Measurements from ENCODE around the gene ICA1.

Gene ICA1

DNA sequence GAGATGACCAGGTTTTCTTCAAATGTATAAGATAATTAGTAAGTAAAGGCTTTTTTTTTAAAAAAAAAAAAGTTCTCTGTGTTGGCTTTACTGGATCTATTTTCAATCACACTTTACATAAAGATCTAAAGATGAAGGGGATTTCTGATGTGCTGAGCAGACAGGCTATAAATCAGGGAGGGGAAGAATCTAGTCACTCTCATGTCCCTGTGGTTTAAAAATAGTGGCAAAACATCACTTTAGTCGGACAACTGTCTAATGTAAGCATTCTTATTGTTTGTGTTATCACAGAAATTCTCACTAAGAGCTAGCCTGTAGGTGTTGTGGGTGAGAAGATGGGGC lies 132.7 kb downstream of the ICA1 start:
- H3K4me1 Mint-ChIP-seq, result peaks cover 99% of the 10 kb centered on the region
- no peaks in the 10 kb centered on the region for H3K27me3 Mint-ChIP-seq
- no peaks in the 10 kb centered on the region for H3K9me3 Mint-ChIP-seq
- H3K4me3 Mint-ChIP-seq, result peak overlapping the region in 1 of 2 donors; percentile 20
- H3K27ac Mint-ChIP-seq, result peak overlapping the region in 1 of 2 donors; percentile 21
- no peak for DNase-seq
- ATAC-seq, result no peak

DNA sequence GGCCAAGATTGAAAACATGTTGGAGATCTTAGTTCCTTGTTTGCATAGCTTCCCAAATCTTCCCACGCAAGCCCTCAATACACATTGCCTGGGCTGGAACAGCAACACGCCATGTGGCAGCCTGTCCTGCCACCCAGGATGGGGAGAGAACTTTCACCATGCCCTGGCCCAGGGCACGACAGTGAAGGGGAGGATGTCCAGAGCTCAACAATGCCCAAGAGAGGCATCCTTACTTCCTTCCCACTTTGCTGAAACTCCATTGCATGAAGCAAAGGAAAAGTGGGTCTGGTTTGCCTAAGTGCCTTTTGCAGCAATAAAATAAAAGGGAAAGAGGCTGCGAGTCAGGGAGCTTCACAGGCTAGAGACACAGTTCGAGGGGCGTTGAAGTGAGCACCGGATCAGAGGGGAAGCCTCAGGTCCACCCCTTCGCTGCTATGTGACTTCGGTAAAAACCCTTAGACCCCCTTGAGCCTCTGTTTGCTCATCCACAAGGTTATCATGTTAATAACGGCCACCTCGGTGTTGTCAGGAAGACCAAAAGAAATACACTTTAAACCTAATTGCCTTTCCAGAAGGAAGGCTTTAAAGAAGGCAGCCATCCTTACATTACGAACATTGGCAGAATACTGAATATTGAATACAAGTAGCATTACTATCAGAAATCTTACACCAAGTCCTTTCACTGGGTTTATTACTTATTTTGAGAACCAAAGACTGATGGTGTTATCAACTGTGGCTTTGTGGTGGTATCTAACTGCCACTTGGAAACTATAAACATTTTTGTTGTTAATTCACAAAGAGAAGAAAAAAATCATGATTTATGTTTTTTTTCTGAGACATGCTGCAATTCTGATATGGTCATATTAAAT lies 133.3 kb downstream of the ICA1 start:
- H3K27ac Mint-ChIP-seq, result peak overlapping the region in 1 of 2 donors; percentile 55
- H3K4me1 Mint-ChIP-seq, result peaks cover 95% of the 10 kb centered on the region
- H3K27me3 Mint-ChIP-seq, result no peaks in the 10 kb centered on the region
- DNase-seq (no peak), ATAC-seq (no peak)
- no peaks in the 10 kb centered on the region for H3K9me3 Mint-ChIP-seq
- peak overlapping the region; percentile 28 to 37 for H3K4me3 Mint-ChIP-seq

DNA sequence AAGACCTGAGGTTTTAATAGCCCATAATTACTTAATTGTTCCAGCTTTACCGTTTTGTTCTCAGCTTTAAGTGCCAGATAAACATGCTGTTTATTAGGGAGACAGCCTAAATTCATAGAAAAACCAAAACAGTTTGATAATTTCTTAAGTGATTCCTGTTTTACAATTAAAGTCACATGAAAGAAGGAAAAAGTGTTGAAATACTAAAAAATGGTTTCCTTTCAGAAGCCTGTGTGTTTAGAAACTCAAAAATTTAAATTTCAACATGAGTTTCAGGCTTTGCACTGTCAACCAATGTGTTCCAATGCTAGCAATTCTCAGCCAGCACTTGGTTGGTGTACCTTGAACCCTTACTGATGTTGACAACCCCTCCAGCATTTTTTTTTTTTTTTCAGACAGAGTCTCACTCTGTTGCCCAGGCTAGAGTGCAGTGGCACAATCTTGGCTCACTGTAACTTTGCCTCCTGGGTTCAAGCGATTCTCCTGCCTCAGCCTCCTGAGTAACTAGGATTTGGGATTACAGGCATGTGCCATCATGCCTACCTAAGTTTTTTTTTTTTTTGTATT lies 135.3 kb downstream of the ICA1 start:
- Mint-ChIP-seq H3K27me3 (no peaks in the 10 kb centered on the region), H3K9me3 (no peaks in the 10 kb centered on the region), H3K4me1 (peaks cover 89% of the 10 kb centered on the region), H3K27ac (peak overlapping the region; percentile 85 to 91), H3K4me3 (peak overlapping the region; percentile 70)
- ATAC-seq, result no peak
- no peak for DNase-seq

- Mint-ChIP-seq H3K4me1 (peaks cover 89% of the 10 kb centered on the region), H3K4me3 (peak overlapping the region; percentile 70), H3K27ac (peak overlapping the region; percentile 9 to 91), H3K9me3 (no peaks in the 10 kb centered on the region), H3K27me3 (no peaks in the 10 kb centered on the region)
- DNase-seq (peak; percentile 80 to 90), ATAC-seq (peak; percentile 96)
These were observed 136.1 kb downstream of the ICA1 start for GRCh38 chr7:8125680-8126444.

- no peaks in the 10 kb centered on the region for H3K27me3 Mint-ChIP-seq
- no peak overlapping the region for H3K4me3 Mint-ChIP-seq
- DNase-seq, result no peak
- H3K4me1 Mint-ChIP-seq, result peaks cover 81% of the 10 kb centered on the region
- peak overlapping the region in 1 of 2 donors; percentile 57 for H3K27ac Mint-ChIP-seq
- ATAC-seq, result no peak
- H3K9me3 Mint-ChIP-seq, result peaks cover 0 to 9% of the 10 kb centered on the region in 2 donors
These were observed 140.7 kb downstream of the ICA1 start for GRCh38 chr7:8121243-8121642.

- H3K4me1 Mint-ChIP-seq, result peaks cover 81% of the 10 kb centered on the region
- ATAC-seq (no peak), DNase-seq (no peak)
- H3K27ac Mint-ChIP-seq, result no peak overlapping the region
- H3K4me3 Mint-ChIP-seq, result no peak overlapping the region
- H3K9me3 Mint-ChIP-seq, result peaks cover 0 to 14% of the 10 kb centered on the region in 2 donors
- H3K27me3 Mint-ChIP-seq, result no peaks in the 10 kb centered on the region
These were observed 141.4 kb downstream of the ICA1 start for GRCh38 chr7:8120390-8121058.

DNA sequence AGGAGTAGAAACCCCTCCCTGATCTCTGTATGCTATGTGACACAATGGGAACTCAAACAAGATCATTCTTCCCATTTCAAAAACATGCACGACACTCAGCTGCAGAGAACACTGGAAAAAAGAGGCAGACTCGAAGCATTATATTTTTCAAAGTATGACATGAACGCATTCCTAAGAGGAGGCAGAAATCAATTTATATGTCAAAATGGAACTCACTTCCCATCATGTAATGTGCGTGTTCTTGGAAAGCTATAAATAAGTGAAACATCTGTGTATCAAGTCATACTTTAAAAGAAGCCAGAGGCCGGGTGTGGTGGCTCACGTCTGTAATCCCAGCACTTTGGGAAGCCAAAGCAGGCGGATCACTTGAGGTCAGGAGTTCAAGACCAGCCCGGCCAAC lies 142.7 kb downstream of the ICA1 start:
- H3K4me1 Mint-ChIP-seq, result peaks cover 81% of the 10 kb centered on the region
- no peak for ATAC-seq

DNA sequence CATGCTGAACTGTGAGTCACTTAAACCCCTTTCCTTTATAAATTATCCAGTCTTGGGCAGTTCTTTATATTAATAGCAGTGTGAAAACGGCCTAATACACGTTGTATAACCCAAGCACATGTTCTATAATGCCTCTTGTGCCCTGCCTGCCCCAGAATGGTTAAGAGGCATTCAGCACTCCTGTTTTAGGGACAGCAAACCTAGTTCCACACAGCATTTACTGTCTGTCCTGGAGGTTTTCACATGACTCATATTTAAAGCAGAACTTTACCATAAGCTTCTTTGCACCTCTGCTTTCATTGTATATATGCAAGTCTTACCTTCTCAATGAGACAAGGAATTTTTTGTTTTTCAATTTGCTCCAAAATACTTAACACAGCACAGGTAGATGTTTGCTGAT lies 144.8 kb downstream of the ICA1 start:
- H3K9me3 Mint-ChIP-seq, result peaks cover 0 to 14% of the 10 kb centered on the region in 2 donors
- DNase-seq (no peak), ATAC-seq (peak; percentile 51)
- H3K4me1 Mint-ChIP-seq, result peaks cover 84% of the 10 kb centered on the region
- H3K27me3 Mint-ChIP-seq, result no peaks in the 10 kb centered on the region
- H3K4me3 Mint-ChIP-seq, result no peak overlapping the region
- H3K27ac Mint-ChIP-seq, result no peak overlapping the region

More for the DNA sequence above, 142.7 kb downstream of the ICA1 start:
- no peak for DNase-seq
- H3K27ac Mint-ChIP-seq, result no peak overlapping the region
- peaks cover 0 to 14% of the 10 kb centered on the region in 2 donors for H3K9me3 Mint-ChIP-seq
- H3K4me3 Mint-ChIP-seq, result no peak overlapping the region
- no peaks in the 10 kb centered on the region for H3K27me3 Mint-ChIP-seq

GRCh38 chr7:8115547-8116402 lies 146.2 kb downstream of the ICA1 start:
- DNase-seq (peak; percentile 37 to 44), ATAC-seq (peak; percentile 84)
- Mint-ChIP-seq H3K9me3 (peaks cover 0 to 14% of the 10 kb centered on the region in 2 donors), H3K4me1 (peaks cover 76% of the 10 kb centered on the region), H3K27me3 (peaks cover 7% of the 10 kb centered on the region), H3K27ac (no peak overlapping the region), H3K4me3 (peak overlapping the region in 1 of 2 donors; percentile 6)

- H3K9me3 Mint-ChIP-seq, result peaks cover 0 to 14% of the 10 kb centered on the region in 2 donors
- peaks cover 7% of the 10 kb centered on the region for H3K27me3 Mint-ChIP-seq
- ATAC-seq (peak; percentile 58), DNase-seq (no peak)
- H3K4me1 Mint-ChIP-seq, result peaks cover 67% of the 10 kb centered on the region
- no peak overlapping the region for H3K27ac Mint-ChIP-seq
- peak overlapping the region in 1 of 2 donors; percentile 14 for H3K4me3 Mint-ChIP-seq
These were observed 147.8 kb downstream of the ICA1 start for GRCh38 chr7:8114175-8114574.

DNA sequence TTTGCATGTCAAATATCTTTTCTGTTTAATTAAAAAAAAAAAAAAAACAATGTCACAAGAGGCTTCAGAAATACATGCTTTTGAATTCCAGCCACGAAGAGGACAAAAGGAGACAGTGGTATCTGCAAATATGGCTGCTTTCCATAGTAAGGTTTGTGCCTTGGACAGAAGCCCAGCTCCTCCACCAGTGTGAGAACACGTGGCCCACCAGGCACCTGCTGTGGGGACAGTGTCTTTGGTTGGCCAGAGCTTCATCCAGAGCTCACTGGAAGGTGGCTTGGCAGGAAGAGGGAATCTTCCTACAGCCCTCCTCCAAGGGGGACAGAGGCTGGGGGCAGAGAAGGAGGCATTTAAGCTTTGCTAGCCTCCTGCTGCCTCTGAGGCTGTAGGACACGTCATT lies 148.8 kb downstream of the ICA1 start:
- H3K4me1 Mint-ChIP-seq, result peaks cover 60% of the 10 kb centered on the region
- ATAC-seq (no peak), DNase-seq (no peak)
- H3K27ac Mint-ChIP-seq, result peak overlapping the region in 1 of 2 donors; percentile 27
- H3K4me3 Mint-ChIP-seq, result no peak overlapping the region
- peaks cover 0 to 14% of the 10 kb centered on the region in 2 donors for H3K9me3 Mint-ChIP-seq
- peaks cover 7% of the 10 kb centered on the region for H3K27me3 Mint-ChIP-seq

DNA sequence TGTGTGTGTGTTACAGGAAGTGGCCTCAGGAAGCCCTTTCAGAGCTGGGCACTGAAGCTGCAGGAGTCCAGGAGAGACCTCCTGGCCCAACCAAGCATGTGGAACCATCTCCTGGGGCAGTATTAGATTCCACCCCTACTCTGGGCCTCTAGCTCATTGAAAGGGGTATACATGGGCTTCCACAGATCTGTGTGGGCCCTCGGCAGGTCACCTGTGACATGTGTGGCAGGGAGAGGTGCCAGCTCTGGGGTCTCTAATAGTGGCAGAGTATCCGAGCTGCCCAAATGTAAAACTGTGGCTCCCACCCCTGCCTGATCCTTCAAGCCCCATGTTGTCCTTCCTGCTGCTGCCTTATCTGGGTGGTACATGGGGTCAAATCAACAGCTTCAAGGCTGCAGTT lies 149.3 kb downstream of the ICA1 start:
- H3K27ac Mint-ChIP-seq, result no peak overlapping the region
- ATAC-seq (no peak), DNase-seq (no peak)
- peaks cover 55% of the 10 kb centered on the region for H3K4me1 Mint-ChIP-seq
- peaks cover 0 to 14% of the 10 kb centered on the region in 2 donors for H3K9me3 Mint-ChIP-seq
- peaks cover 7% of the 10 kb centered on the region for H3K27me3 Mint-ChIP-seq
- no peak overlapping the region for H3K4me3 Mint-ChIP-seq

GRCh38 chr7:8111282-8111960 lies 150.5 kb downstream of the ICA1 start:
- no peak for DNase-seq
- Mint-ChIP-seq H3K4me1 (peaks cover 49% of the 10 kb centered on the region), H3K27me3 (peaks cover 7% of the 10 kb centered on the region), H3K27ac (no peak overlapping the region), H3K4me3 (no peak overlapping the region), H3K9me3 (peaks cover 0 to 7% of the 10 kb centered on the region in 2 donors)
- ATAC-seq, result no peak
